ENCODE measurements around the gene TGFBR3L. TPM values are rescaled to one million over a fixed set of nuclear protein-coding genes. Genes with fewer than 3 reads are reported as not detected.
A peak's percentile ranks its signal among the peaks of the same experiment; 100 is the strongest.

TGFBR3L gene
- total and polyA plus RNA-seq, 2 of the 13 experiments (the other 11 are each of a cell fraction or from before 2014, with no cell fraction given), result 0.20 to 1.0 TPM

DNA sequence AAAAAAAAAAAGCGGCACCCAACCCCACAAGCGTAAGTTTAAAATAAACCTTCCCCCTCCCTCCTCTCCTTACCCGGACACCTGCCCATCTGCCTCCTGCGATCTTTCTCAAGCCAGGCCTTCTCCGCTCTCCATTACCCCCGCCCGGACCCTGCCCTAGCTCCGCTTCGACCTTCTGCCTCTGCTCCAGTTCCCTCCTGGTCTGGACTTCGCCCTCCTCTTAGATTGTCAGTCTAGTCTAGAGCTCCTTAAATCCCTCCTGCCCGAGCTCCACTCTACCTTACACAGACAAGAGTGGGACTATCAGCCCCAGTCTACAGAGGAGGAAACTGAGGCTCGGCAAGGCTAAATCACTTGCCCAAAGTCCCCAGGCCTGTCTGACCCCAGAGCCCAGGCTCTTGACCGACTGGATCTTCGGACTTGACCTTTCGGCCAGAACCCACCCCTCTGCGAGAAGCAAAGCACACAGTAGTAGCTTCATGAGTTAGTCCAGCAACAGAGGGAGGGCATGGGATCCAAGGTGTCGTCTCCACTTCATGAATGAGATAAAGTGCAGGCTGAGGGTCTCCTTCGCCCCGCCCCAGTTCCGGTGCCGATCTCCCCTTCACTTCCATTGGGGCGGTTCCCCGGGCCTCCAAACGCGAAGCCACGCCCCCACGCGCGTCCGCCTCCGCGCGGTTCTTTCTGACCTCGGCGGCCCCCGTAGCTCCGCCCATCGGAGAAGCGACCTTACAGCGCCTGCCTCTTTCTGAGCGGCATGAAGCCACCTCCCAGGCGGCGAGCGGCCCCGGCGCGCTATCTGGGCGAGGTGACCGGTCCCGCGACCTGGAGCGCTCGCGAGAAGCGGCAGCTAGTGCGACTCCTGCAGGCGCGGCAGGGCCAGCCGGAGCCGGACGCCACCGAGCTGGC is 5.2 kb downstream of the TGFBR3L start, which contains the start of gene SNAPC2 (continued):
- peak; percentile 91 for TF ChIP-seq SAP130 (CRISPR knock-in tag; IDR thresholded peaks at IDR 0.05; ENCODE audit: low read depth)
- TF ChIP-seq, protein P1, sequence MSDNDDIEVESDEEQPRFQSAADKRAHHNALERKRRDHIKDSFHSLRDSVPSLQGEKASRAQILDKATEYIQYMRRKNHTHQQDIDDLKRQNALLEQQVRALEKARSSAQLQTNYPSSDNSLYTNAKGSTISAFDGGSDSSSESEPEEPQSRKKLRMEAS (IDR thresholded peaks at IDR 0.05), result peak; percentile 19; the same call in 1 of the 2 replicates
- TF ChIP-seq, protein P2, sequence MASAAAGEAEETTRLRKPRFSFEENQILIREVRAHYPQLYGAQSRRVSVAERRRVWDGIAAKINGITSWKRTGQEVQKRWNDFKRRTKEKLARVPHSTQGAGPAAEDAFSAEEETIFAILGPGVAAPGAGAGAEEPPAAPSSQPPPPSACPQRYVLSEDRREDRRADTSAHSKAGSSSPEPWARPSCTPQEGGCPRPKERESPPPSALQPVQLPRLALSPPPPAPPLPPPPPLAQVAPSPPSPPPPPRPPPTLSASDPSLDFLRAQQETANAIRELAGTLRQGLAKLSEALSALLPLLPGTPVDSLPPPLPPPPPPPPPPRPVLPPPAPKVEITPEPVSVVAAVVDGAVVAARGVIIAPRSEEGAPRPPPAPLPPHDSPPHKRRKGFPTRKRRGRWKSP (CRISPR knock-in tag; IDR thresholded peaks at IDR 0.05), result peak; percentile 75; the same call in 1 of the 2 replicates
- peak; percentile 70; the same call in 1 of the 2 replicates for TF ChIP-seq MYC (CRISPR knock-in tag; IDR thresholded peaks at IDR 0.05; ENCODE audit: borderline replicate concordance)
- TF ChIP-seq ZBTB7B (CRISPR knock-in tag; IDR thresholded peaks at IDR 0.05), result peak; percentile 95
- TF ChIP-seq YEATS4 (CRISPR knock-in tag; IDR thresholded peaks at IDR 0.05; ENCODE audit: borderline replicate concordance), result peak; percentile 76; the same call in 1 of the 2 replicates
- peak; percentile 69; the same call in 1 of the 2 replicates for TF ChIP-seq ZNF749 (CRISPR knock-in tag; IDR thresholded peaks at IDR 0.05; ENCODE audit: borderline replicate concordance)
- no peak for TF ChIP-seq LCORL (IDR thresholded peaks at IDR 0.05)
- TF ChIP-seq LCORL (CRISPR knock-in tag; IDR thresholded peaks at IDR 0.05), result peak; percentile 73; the same call in 1 of the 2 replicates
- TF ChIP-seq NBN (conservative IDR thresholded peaks at IDR 0.05), result no peak
- TF ChIP-seq, protein P3, sequence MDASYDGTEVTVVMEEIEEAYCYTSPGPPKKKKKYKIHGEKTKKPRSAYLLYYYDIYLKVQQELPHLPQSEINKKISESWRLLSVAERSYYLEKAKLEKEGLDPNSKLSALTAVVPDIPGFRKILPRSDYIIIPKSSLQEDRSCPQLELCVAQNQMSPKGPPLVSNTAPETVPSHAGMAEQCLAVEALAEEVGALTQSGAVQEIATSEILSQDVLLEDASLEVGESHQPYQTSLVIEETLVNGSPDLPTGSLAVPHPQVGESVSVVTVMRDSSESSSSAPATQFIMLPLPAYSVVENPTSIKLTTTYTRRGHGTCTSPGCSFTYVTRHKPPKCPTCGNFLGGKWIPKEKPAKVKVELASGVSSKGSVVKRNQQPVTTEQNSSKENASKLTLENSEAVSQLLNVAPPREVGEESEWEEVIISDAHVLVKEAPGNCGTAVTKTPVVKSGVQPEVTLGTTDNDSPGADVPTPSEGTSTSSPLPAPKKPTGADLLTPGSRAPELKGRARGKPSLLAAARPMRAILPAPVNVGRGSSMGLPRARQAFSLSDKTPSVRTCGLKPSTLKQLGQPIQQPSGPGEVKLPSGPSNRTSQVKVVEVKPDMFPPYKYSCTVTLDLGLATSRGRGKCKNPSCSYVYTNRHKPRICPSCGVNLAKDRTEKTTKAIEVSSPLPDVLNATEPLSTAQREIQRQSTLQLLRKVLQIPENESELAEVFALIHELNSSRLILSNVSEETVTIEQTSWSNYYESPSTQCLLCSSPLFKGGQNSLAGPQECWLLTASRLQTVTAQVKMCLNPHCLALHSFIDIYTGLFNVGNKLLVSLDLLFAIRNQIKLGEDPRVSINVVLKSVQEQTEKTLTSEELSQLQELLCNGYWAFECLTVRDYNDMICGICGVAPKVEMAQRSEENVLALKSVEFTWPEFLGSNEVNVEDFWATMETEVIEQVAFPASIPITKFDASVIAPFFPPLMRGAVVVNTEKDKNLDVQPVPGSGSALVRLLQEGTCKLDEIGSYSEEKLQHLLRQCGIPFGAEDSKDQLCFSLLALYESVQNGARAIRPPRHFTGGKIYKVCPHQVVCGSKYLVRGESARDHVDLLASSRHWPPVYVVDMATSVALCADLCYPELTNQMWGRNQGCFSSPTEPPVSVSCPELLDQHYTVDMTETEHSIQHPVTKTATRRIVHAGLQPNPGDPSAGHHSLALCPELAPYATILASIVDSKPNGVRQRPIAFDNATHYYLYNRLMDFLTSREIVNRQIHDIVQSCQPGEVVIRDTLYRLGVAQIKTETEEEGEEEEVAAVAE (CRISPR knock-in tag; IDR thresholded peaks at IDR 0.05; ENCODE audit: borderline replicate concordance), result peak; percentile 64; the same call in 1 of the 2 replicates
- peak; percentile 53; the same call in 1 of the 2 replicates for TF ChIP-seq ISL2 (CRISPR knock-in tag; IDR thresholded peaks at IDR 0.05)
- no peak for TF ChIP-seq SIN3B (IDR thresholded peaks at IDR 0.05; ENCODE audit: low read length)
- peak; percentile 85; the same call in 1 of the 2 replicates for TF ChIP-seq SP1 (IDR thresholded peaks at IDR 0.05)
- peak; percentile 98 for TF ChIP-seq SP1 (CRISPR knock-in tag; IDR thresholded peaks at IDR 0.05)
- TF ChIP-seq XRCC5 (optimal IDR thresholded peaks at IDR 0.05; ENCODE audit: low read length), result peak; percentile 76
- peak; percentile 45 for TF ChIP-seq GATAD2A (CRISPR knock-in tag; IDR thresholded peaks at IDR 0.05)
- TF ChIP-seq, protein P4, sequence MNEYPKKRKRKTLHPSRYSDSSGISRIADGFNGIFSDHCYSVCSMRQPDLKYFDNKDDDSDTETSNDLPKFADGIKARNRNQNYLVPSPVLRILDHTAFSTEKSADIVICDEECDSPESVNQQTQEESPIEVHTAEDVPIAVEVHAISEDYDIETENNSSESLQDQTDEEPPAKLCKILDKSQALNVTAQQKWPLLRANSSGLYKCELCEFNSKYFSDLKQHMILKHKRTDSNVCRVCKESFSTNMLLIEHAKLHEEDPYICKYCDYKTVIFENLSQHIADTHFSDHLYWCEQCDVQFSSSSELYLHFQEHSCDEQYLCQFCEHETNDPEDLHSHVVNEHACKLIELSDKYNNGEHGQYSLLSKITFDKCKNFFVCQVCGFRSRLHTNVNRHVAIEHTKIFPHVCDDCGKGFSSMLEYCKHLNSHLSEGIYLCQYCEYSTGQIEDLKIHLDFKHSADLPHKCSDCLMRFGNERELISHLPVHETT (CRISPR knock-in tag; conservative IDR thresholded peaks at IDR 0.05), result peak; percentile 88
- TF ChIP-seq KAT8 (CRISPR knock-in tag; IDR thresholded peaks at IDR 0.05), result peak; percentile 81; the same call in 1 of the 2 replicates
- 0 out of 2 replicates have a peak, but pooled peaks have one; percentile 5 for TF ChIP-seq ZSCAN29 (CRISPR knock-in tag; conservative IDR thresholded peaks at IDR 0.05)
- peak; percentile 73; the same call in 1 of the 2 replicates for TF ChIP-seq ZC3H13 (CRISPR knock-in tag; IDR thresholded peaks at IDR 0.05)
- TF ChIP-seq, protein P5, sequence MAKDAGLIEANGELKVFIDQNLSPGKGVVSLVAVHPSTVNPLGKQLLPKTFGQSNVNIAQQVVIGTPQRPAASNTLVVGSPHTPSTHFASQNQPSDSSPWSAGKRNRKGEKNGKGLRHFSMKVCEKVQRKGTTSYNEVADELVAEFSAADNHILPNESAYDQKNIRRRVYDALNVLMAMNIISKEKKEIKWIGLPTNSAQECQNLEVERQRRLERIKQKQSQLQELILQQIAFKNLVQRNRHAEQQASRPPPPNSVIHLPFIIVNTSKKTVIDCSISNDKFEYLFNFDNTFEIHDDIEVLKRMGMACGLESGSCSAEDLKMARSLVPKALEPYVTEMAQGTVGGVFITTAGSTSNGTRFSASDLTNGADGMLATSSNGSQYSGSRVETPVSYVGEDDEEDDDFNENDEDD (CRISPR knock-in tag; IDR thresholded peaks at IDR 0.05; ENCODE audit: borderline replicate concordance), result peak; percentile 62; the same call in 1 of the 2 replicates

Measured in HepG2 (cell line).